Measurements from ENCODE around the gene FREY1. TPM values are rescaled to one million over a fixed set of nuclear protein-coding genes. Genes with fewer than 3 reads are reported as not detected.

FREY1 gene
- total and polyA plus RNA-seq, 7 experiments from 2014 or later, result 3.4 to 8.2 (median 4.6) TPM; not detected in 2

GRCh38 chr11:45858751-45859398 is 48.2 kb downstream of the FREY1 start:
- no peaks in the 10 kb centered on the region for H3K27me3 Mint-ChIP-seq
- Histone ChIP-seq H3K36me3 (ENCODE audit: control insufficient read depth in 2 of 3, insufficient read depth in 3 of 3, low read length in 3 of 3) (peaks cover 31 to 88% (median 42%) of the 10 kb centered on the region in 3 experiments), H3K27me3 (ENCODE audit: control insufficient read depth in 2 of 2, insufficient read depth in 2 of 2, low read length in 2 of 2) (no peaks in the 10 kb centered on the region), H3K4me1 (ENCODE audit: control insufficient read depth in 2 of 2, insufficient read depth in 2 of 2, low read length in 2 of 2) (no peaks in the 10 kb centered on the region), H3K4me3 (ENCODE audit: low read length) (no peak overlapping the region), H3K9me3 (ENCODE audit: control insufficient read depth in 2 of 3, low read length in 3 of 3) (no peaks in the 10 kb centered on the region), H3K27ac (ENCODE audit: low read depth, low read length) (no peak overlapping the region)
- no peak overlapping the region for H3K27ac Mint-ChIP-seq
- H3K36me3 Mint-ChIP-seq, result peaks cover 8 to 63% (median 38%) of the 10 kb centered on the region in 5 donors
- no peak overlapping the region for H3K4me3 Mint-ChIP-seq
- ATAC-seq (no peak), DNase-seq (no peak)
- intact Hi-C loops (cut with micrococcal nuclease), result no loop called here
- H3K9me3 Mint-ChIP-seq, result no peaks in the 10 kb centered on the region
- ChIA-PET CTCF (no interaction called here), POLR2A (no interaction called here)
- peaks cover 2 to 14% (median 11%) of the 10 kb centered on the region in 7 donors for H3K4me1 Mint-ChIP-seq

- H3K27me3 Mint-ChIP-seq, result no peaks in the 10 kb centered on the region
- peaks cover 3 to 16% (median 12%) of the 10 kb centered on the region in 7 donors for H3K4me1 Mint-ChIP-seq
- intact Hi-C loops (cut with micrococcal nuclease), result no loop called here
- Histone ChIP-seq H3K9me3 (ENCODE audit: control insufficient read depth in 2 of 3, low read length in 3 of 3) (no peaks in the 10 kb centered on the region), H3K4me3 (ENCODE audit: low read length) (no peak overlapping the region), H3K36me3 (ENCODE audit: control insufficient read depth in 2 of 3, insufficient read depth in 3 of 3, low read length in 3 of 3) (peaks cover 31 to 79% (median 34%) of the 10 kb centered on the region in 3 experiments), H3K27ac (ENCODE audit: low read depth, low read length) (no peak overlapping the region), H3K4me1 (ENCODE audit: control insufficient read depth in 2 of 2, insufficient read depth in 2 of 2, low read length in 2 of 2) (no peaks in the 10 kb centered on the region), H3K27me3 (ENCODE audit: control insufficient read depth in 2 of 2, insufficient read depth in 2 of 2, low read length in 2 of 2) (no peaks in the 10 kb centered on the region)
- ChIA-PET CTCF (no interaction called here), POLR2A (interaction anchor here (0.6 kb wide), 1 partner anchor 1076 kb away, joined by 3 read pairs; no protein-coding TSS in a partner anchor)
- peaks cover 8 to 59% (median 35%) of the 10 kb centered on the region in 5 donors for H3K36me3 Mint-ChIP-seq
- ATAC-seq (peak; percentile 71), DNase-seq (no peak)
- H3K27ac Mint-ChIP-seq, result no peak overlapping the region
- H3K9me3 Mint-ChIP-seq, result no peaks in the 10 kb centered on the region
- H3K4me3 Mint-ChIP-seq, result no peak overlapping the region
Measured at GRCh38 chr11:45857961-45858474, 49.1 kb downstream of the FREY1 start.

Other genes with a start within 250 kb of the FREY1 start
- gene CHST1, start 241.6 kb downstream of the FREY1 start, total RNA-seq, result not detected
- not detected for gene CHST1, start 241.6 kb downstream of the FREY1 start, polyA plus RNA-seq
- gene SLC35C1, start 102.1 kb downstream of the FREY1 start, total RNA-seq, result 10 to 100 TPM in 4 of 5 experiments, 1 to 10 TPM in 1; 7.9 to 22.8 (median 14.2) TPM
- gene SLC35C1, start 102.1 kb downstream of the FREY1 start, polyA plus RNA-seq, result 10 to 100 TPM; 10.3 to 13.9 TPM
- gene CRY2, start 59.8 kb downstream of the FREY1 start, total RNA-seq, result 100 to 1,000 TPM in 2 of 5 experiments, 10 to 100 TPM in 3; 31.1 to 202 (median 66.9) TPM
- 10 to 100 TPM; 26.9 to 36.0 TPM for gene CRY2, start 59.8 kb downstream of the FREY1 start, polyA plus RNA-seq
- gene MAPK8IP1, start 21.6 kb downstream of the FREY1 start, total RNA-seq, result 1 to 10 TPM in 2 of 5 experiments, under 1 TPM in 3; 0.65 to 7.0 (median 0.92) TPM
- not detected for gene MAPK8IP1, start 21.6 kb downstream of the FREY1 start, polyA plus RNA-seq
- gene PEX16, start 10.6 kb upstream of the FREY1 start, total RNA-seq, result 10 to 100 TPM; 48.2 to 64.3 (median 58.1) TPM
- 10 to 100 TPM; 52.9 to 56.7 TPM for gene PEX16, start 10.6 kb upstream of the FREY1 start, polyA plus RNA-seq
- 1 to 10 TPM in 4 of 5 experiments, not detected in 1; 1.2 to 4.8 (median 3.2) TPM for gene LARGE2, start 15.4 kb upstream of the FREY1 start, total RNA-seq
- under 1 TPM; 0.24 to 0.77 TPM for gene LARGE2, start 15.4 kb upstream of the FREY1 start, polyA plus RNA-seq
- 10 to 100 TPM; 50.0 to 88.5 (median 56.6) TPM for gene PHF21A, start 214.2 kb upstream of the FREY1 start, total RNA-seq
- gene PHF21A, start 214.2 kb upstream of the FREY1 start, polyA plus RNA-seq, result 1 to 10 TPM; 7.2 to 7.8 TPM